ENCODE results near the gene NAB1.

NAB1 gene

DNA sequence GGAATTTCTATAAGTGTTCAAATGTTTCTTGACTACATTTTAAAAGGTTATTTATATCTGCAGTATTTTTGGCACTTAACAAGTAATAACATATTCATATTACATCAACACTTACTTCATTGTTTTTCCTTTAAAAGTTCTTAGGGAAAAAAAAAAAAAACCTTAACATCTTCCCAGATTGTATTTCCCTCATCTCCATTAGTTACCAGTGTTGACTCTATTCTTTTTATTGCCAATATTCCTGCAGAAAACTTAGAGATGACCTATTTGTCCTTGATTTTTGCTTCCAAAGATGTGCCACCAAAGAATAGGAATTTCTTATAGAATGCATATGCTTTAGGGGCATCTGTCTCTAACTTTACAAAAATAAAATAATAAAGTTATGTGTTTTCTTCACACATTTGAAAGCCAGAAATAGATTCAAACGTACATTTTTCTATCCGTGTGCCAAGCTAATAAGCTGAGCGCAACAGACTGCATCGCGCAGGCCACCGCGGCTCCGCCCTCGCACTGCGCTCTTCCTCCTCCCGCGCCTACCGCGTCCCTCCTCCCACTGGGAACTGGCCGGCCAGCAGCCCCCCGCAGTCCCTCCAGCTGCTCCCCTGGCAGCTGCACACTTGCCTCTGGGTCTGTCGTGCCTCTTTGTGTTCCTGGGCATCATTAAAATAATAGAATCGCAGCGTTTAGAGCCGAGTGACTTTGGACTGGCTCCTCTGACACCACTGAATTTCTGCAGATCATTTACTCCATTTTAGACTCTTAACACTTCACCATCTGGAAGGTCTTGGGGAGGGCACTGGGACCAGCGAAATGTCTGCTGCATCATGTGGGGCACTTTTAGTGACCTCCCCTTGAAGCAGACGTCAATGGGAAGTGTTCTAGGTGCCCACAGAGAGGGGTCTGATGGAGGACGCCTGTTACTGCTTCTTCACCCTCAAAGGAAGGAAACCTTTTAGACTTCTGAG is 21.2 kb upstream of the NAB1 start:
- in situ Hi-C loops (cut with HindIII; ENCODE audit: low sequenced_read_pairs), result no loop called here

DNA sequence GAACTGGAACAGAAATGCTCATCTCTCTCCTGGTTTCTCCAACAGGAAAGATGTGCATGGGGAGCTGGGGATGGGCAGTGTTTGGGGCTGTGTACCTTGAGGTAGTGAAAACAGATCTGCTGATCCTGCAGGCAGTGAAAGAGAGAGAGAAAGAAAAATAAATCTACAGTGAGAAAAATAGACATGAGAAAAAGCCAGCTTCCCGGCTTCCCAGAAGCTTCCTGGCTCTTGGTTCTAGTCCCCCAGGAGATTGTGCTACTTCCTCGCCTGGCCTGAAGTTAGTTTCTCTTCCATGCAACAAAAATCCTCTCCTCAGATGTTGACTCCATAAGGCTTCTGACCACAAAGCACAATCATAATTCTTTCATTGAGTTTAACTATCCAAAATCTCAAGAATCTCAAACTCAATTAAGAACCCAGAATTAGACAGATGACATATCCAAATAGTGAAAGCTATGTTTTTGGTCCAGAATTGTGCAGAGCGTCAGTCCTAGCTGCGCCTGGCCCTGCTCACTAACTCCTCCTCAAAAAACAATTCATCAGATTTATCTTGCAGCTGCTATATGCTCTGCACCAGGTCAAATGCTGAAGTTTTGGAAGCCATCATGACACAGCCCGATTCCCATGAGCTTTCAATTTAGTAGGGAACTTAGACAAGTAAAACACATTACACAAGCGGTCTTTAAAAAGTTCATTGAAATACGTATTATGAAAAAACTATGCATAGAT is 20.1 kb upstream of the NAB1 start:
- in situ Hi-C loops (cut with HindIII; ENCODE audit: low sequenced_read_pairs), result no loop called here
- TF ChIP-seq, protein P1, sequence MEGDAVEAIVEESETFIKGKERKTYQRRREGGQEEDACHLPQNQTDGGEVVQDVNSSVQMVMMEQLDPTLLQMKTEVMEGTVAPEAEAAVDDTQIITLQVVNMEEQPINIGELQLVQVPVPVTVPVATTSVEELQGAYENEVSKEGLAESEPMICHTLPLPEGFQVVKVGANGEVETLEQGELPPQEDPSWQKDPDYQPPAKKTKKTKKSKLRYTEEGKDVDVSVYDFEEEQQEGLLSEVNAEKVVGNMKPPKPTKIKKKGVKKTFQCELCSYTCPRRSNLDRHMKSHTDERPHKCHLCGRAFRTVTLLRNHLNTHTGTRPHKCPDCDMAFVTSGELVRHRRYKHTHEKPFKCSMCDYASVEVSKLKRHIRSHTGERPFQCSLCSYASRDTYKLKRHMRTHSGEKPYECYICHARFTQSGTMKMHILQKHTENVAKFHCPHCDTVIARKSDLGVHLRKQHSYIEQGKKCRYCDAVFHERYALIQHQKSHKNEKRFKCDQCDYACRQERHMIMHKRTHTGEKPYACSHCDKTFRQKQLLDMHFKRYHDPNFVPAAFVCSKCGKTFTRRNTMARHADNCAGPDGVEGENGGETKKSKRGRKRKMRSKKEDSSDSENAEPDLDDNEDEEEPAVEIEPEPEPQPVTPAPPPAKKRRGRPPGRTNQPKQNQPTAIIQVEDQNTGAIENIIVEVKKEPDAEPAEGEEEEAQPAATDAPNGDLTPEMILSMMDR (IDR thresholded peaks at IDR 0.05; ENCODE audit: low read depth, low read length), result no peak
- DNase-seq (ENCODE audit: low read depth, low spot score), result no peak
- no peak overlapping the region for H3K4me3 ChIP-seq (ENCODE audit: low read depth, low read length)

More for the DNA sequence above, 21.2 kb upstream of the NAB1 start:
- peak; percentile 15 for DNase-seq (ENCODE audit: low read depth, low spot score)
- TF ChIP-seq, protein P1 (IDR thresholded peaks at IDR 0.05; ENCODE audit: low read depth, low read length), result no peak
- peak overlapping the region; percentile 41 for H3K4me3 ChIP-seq (ENCODE audit: low read depth, low read length)

DNA sequence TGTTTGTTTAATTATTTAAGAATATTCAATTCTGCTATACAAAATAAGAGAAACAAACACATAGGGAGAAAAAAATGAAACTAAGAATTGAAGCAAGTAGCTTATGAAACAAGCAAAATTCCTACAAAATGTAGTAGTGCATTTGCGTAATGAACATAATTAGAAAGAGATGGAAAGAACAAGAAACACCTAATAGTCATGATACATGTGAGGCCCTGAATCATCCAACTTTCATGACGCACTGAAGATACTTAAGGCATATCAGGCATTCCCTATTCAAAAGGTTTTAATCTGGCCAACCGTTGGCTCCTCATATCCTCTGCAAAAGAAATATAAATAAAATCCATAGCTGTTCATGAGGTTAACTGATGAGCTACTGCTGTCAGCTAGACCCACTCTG is 14.5 kb upstream of the NAB1 start:
- in situ Hi-C loops (cut with HindIII; ENCODE audit: low sequenced_read_pairs), result no loop called here
- DNase-seq (ENCODE audit: low read depth, low spot score), result no peak
- TF ChIP-seq, protein P1 (IDR thresholded peaks at IDR 0.05; ENCODE audit: low read depth, low read length), result no peak

DNA sequence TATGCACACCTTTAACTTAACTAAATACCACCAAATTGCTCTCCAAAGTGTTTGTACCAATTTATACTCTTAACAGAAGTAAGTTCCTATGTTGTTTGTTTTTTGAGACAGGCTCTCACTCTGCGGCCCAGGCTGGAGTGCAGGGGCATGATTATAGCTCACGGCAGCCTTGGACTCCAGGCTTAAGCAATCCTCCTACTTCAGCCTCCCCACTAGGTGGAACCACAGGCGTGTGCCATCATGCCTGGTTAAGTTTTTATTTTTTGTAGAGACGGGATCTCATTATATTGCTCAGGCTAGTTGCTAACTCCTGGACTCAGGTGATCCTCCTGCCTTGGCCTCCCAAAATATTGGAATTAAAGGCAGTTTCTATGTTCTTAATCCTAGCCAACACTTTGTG is 13.1 kb upstream of the NAB1 start:
- DNase-seq (ENCODE audit: low read depth, low spot score), result no peak
- TF ChIP-seq, protein P1 (IDR thresholded peaks at IDR 0.05; ENCODE audit: low read depth, low read length), result peak; percentile 13
- H3K4me3 ChIP-seq (ENCODE audit: low read depth, low read length), result no peak overlapping the region
- in situ Hi-C loops (cut with HindIII; ENCODE audit: low sequenced_read_pairs), result no loop called here

More for the DNA sequence above, 14.5 kb upstream of the NAB1 start:
- H3K4me3 ChIP-seq (ENCODE audit: low read depth, low read length), result no peak overlapping the region

DNA sequence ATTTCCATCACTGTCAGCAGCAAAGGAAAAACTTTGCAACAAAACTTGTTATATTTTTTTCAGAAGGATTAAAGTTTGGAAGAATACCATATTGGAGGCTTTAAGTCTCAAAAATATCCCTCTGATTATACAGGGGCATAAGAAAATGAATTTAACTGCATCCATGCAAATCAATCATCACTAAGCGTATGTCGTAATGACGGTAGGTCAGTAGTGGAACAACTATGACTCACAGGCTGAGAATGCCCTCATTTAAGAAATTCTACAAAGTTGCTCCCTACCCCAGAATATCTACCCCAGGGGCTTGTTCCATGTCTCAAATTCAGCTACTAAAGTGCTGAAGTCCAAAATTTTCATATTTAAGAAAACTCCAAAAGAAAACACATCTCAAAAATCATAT is 12.5 kb upstream of the NAB1 start:
- no peak overlapping the region for H3K4me3 ChIP-seq (ENCODE audit: low read depth, low read length)
- TF ChIP-seq, protein P1 (IDR thresholded peaks at IDR 0.05; ENCODE audit: low read depth, low read length), result no peak
- DNase-seq (ENCODE audit: low read depth, low spot score), result peak; percentile 59
- in situ Hi-C loops (cut with HindIII; ENCODE audit: low sequenced_read_pairs), result no loop called here

DNA sequence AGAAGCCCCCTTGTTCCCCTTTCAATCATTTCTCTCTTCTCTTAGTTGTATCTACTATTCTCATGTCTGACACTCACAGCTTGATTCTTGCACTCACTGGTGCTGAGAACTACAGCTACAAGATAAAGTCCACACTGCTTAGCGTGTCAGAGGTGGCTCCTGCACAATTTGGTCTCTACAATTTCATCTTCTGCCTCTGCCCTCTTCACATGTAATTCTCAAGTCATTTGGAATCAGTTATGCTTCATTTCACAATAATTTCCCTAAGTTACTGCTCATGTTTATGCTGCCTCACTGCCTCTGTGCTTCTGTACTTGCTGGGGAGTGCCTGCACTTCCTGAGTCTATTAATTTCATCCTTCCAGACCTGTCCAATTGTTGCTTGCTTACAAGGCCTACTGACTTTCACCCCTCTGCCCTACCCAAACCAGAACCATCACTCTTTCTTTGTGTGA is 11.6 kb upstream of the NAB1 start:
- H3K4me3 ChIP-seq (ENCODE audit: low read depth, low read length), result no peak overlapping the region
- TF ChIP-seq, protein P1 (IDR thresholded peaks at IDR 0.05; ENCODE audit: low read depth, low read length), result no peak
- DNase-seq (ENCODE audit: low read depth, low spot score), result peak; percentile 37
- in situ Hi-C loops (cut with HindIII; ENCODE audit: low sequenced_read_pairs), result no loop called here

Data from astrocyte of the spinal cord (primary cell).